Left ventricle myocardium inferior (tissue), 1 donor: Measurements from ENCODE around the gene ST6GALNAC5. TPM values are rescaled to one million over a fixed set of nuclear protein-coding genes. Genes with fewer than 3 reads are reported as not detected.

Source experiments
- DNase-seq: peaks from one replicate; pipeline ENCODE4 v3.0.0-alpha.2; 2020
- H3K27ac ChIP-seq: fragments of 200-600 bp; replicated peaks from 2 replicates; pipeline ENCODE4 v1.8.0; 2021
- H3K27me3 ChIP-seq: fragments of 200-600 bp; 2 replicates; pipeline ENCODE4 v1.8.0; 2021; ENCODE audit warnings: low read depth
- H3K36me3 ChIP-seq: fragments of 200-600 bp; 2 replicates; pipeline ENCODE4 v1.8.0; 2021
- H3K4me1 ChIP-seq: fragments of 200-600 bp; 2 replicates; pipeline ENCODE4 v1.8.0; 2021
- H3K4me3 ChIP-seq: fragments of 200-600 bp; 2 replicates; pipeline ENCODE4 v1.8.0; 2021; ENCODE audit warnings: mild to moderate bottlenecking, moderate library complexity
- H3K9me3 ChIP-seq: fragments of 200-600 bp; replicated peaks from 2 replicates; pipeline ENCODE4 v1.8.0; 2021
- intact Hi-C: fragments of 100-400 bp; cut with micrococcal nuclease; formaldehyde crosslinking; loops from one replicate; pipeline ENCODE4 v1.11.0; 2022
- total RNA-seq: library from RNA; stranded (reverse); fragmentation: NEBNext Ultra II Directional; extraction: Animal tissue kit (Norgen Biotek cat#: 25700); gene quantifications from one replicate; pipeline ENCODE4 v1.2.1, GENCODE V29; 2021
- TF ChIP-seq, protein P1 (sequence below): fragments of 200-600 bp; IDR thresholded peaks from 2 replicates; pipeline ENCODE4 v1.8.0; 2021; ENCODE audit warnings: antibody characterized with exemption, mild to moderate bottlenecking, borderline replicate concordance
- donor health status: DM: no; HTN: yes; CAD: no; lungs with severe emphysema.

The ST6GALNAC5 gene
- total RNA-seq, 1 donor from 2014 or later = 0.41 TPM

DNA sequence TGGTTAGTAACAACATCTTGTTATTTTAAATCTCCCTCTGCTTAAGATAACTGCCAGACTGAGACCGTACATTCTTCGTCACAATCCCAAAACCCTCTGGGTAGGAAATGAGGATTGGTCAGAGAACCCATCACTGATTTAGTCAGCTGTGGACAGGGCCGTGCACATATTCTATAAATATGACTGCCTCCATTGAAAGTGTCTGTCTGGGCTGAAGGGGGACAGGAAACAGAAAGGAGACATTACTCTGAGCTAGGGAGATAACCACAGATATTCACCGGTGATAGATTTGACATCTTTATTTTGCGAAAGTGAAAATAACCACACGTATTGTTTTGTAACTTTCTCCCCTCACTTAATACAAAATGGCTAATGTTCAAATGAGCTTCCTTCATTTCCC, 36.9 kb upstream of the ST6GALNAC5 start:
- H3K27me3 ChIP-seq = peaks cover 3% of the 10 kb centered on the region
- no peak for DNase-seq
- no peaks in the 10 kb centered on the region for H3K36me3 ChIP-seq
- no peak overlapping the region for H3K4me3 ChIP-seq
- TF ChIP-seq, protein P1, sequence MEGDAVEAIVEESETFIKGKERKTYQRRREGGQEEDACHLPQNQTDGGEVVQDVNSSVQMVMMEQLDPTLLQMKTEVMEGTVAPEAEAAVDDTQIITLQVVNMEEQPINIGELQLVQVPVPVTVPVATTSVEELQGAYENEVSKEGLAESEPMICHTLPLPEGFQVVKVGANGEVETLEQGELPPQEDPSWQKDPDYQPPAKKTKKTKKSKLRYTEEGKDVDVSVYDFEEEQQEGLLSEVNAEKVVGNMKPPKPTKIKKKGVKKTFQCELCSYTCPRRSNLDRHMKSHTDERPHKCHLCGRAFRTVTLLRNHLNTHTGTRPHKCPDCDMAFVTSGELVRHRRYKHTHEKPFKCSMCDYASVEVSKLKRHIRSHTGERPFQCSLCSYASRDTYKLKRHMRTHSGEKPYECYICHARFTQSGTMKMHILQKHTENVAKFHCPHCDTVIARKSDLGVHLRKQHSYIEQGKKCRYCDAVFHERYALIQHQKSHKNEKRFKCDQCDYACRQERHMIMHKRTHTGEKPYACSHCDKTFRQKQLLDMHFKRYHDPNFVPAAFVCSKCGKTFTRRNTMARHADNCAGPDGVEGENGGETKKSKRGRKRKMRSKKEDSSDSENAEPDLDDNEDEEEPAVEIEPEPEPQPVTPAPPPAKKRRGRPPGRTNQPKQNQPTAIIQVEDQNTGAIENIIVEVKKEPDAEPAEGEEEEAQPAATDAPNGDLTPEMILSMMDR = no peak
- no peak overlapping the region for H3K27ac ChIP-seq
- peaks cover 5% of the 10 kb centered on the region for H3K9me3 ChIP-seq
- intact Hi-C loops = no loop called here
- H3K4me1 ChIP-seq = no peaks in the 10 kb centered on the region

DNA sequence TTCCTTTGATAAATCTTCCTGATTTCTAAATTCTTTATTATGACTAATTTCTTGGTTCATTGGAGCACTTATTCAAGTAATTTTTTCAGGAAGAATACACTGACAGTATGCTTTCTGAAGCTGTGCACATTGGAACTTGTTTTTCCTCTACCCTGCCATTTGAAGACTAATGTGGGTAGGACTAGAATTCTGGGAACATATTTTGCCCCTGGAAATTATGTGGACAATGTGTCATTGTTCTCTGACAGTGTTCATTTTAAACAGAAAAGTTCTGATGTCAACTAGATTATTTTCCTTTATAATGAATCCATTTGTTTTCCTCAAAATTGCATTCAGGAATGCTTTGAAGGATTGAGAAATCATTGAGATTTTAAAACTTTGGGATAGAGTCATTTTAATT, 34.8 kb upstream of the ST6GALNAC5 start:
- no peaks in the 10 kb centered on the region for H3K27me3 ChIP-seq
- peaks cover 10% of the 10 kb centered on the region for H3K9me3 ChIP-seq
- no peaks in the 10 kb centered on the region for H3K4me1 ChIP-seq
- H3K27ac ChIP-seq = no peak overlapping the region
- TF ChIP-seq, protein P1 = no peak
- intact Hi-C loops = no loop called here
- no peak for DNase-seq
- H3K4me3 ChIP-seq = no peak overlapping the region
- H3K36me3 ChIP-seq = no peaks in the 10 kb centered on the region

DNA sequence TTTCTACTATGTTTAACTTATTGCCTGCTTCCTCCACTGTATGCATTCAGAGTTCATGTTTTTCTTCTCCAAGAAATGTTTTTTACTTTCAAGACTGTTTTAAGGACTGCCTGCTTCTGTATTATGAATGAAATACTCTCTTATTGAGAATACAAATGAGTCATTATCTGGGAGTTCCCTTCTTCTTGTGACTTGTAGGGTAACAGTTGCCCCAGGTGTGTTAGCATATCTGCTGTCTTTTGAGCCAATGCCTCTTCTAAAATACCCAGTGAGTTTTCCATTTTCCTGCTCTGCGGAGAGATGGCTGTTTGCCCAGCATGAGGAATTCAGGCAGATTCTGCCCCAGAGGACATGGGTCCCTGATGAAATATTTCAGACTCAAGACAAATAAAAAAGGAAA, 34.1 kb upstream of the ST6GALNAC5 start:
- Histone ChIP-seq H3K36me3 (no peaks in the 10 kb centered on the region), H3K27ac (no peak overlapping the region), H3K9me3 (peaks cover 11% of the 10 kb centered on the region), H3K4me3 (no peak overlapping the region), H3K4me1 (no peaks in the 10 kb centered on the region), H3K27me3 (no peaks in the 10 kb centered on the region)
- TF ChIP-seq, protein P1 = no peak
- no peak for DNase-seq
- intact Hi-C loops = no loop called here

DNA sequence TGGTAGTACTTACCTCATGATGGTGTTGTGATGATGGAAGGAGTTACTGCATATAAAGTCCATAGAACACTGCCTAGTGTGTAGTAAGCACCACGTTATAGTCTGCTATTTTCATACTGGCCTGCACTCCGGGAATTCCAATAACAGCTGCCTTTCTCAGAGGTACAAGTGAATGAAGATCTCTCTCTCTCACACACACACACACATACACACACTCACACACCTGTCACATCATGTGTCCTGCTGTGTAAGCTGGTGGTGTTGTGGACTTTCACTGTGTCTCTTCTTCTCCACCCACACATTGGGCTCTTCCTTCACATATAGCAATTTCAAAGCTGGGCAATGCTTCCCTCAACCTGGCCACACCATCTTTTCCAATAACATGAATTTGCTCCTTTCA, 33.4 kb upstream of the ST6GALNAC5 start:
- intact Hi-C loops = no loop called here
- Histone ChIP-seq H3K36me3 (no peaks in the 10 kb centered on the region), H3K27ac (no peak overlapping the region), H3K9me3 (peaks cover 11% of the 10 kb centered on the region), H3K4me3 (no peak overlapping the region), H3K27me3 (no peaks in the 10 kb centered on the region), H3K4me1 (no peaks in the 10 kb centered on the region)
- TF ChIP-seq, protein P1 = no peak
- DNase-seq = no peak

DNA sequence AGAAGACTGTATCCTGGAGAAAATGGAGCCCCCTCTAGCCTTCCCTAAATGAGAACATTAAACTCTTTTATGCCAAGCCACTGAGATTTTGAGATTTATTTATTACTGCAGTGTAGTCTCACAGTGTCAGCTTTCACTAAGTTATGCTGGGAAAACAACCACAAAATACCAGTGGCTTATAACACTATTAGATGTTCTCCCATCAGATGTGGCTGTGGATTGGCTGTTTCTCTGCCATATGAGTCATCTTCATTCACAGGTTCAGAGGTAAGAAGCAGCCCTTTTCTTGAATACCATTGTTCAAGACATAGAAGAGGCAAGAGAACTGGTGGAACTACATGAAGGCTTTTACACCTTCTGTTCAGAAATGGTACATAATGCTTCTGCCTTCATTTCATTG, 32.1 kb upstream of the ST6GALNAC5 start:
- TF ChIP-seq, protein P1 = no peak
- H3K27ac ChIP-seq = no peak overlapping the region
- intact Hi-C loops = no loop called here
- no peaks in the 10 kb centered on the region for H3K27me3 ChIP-seq
- no peak for DNase-seq
- H3K4me1 ChIP-seq = no peaks in the 10 kb centered on the region
- H3K36me3 ChIP-seq = no peaks in the 10 kb centered on the region
- H3K4me3 ChIP-seq = no peak overlapping the region
- H3K9me3 ChIP-seq = peaks cover 11% of the 10 kb centered on the region

DNA sequence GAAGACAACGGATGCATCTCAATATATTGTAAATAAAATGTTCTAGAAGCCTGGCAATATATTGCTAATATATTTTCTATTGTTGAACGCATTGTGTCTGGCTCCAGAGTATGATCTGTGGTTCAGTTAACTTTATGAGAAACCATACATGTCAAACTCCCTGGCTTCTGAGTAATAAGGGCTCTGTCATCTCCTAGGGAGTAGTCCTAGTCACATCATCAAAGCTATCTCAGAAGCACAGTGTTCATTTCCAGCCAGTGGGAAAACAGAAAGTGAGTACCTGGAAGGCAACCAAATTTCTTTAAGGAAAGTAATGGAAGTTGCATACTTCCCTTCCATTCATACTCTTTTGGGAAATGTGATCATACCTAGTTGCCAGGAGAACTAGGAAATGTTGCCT, 27.0 kb upstream of the ST6GALNAC5 start:
- no peaks in the 10 kb centered on the region for H3K27me3 ChIP-seq
- DNase-seq = no peak
- peaks cover 6% of the 10 kb centered on the region for H3K9me3 ChIP-seq
- H3K36me3 ChIP-seq = no peaks in the 10 kb centered on the region
- H3K4me1 ChIP-seq = no peaks in the 10 kb centered on the region
- TF ChIP-seq, protein P1 = no peak
- no peak overlapping the region for H3K27ac ChIP-seq
- intact Hi-C loops = no loop called here
- H3K4me3 ChIP-seq = no peak overlapping the region
